H9 (cell line): ENCODE data around the gene BICRAL. TPM values are rescaled to one million over a fixed set of nuclear protein-coding genes. Genes with fewer than 3 reads are reported as not detected.

ENCODE experiments used
- DNase-seq: peaks from one replicate; pipeline ENCODE4 v3.0.0-alpha.2; 2017
- H2AFZ ChIP-seq: one replicate; pipeline ENCODE4 v1.6.1; 2013; ENCODE audit warnings: mild to moderate bottlenecking, low read length, control low read depth, moderate library complexity
- H2AK5ac ChIP-seq: 2 replicates; pipeline ENCODE4 v1.6.1; 2013; ENCODE audit warnings: low read length, control low read depth, mixed read lengths; ENCODE audit not compliant: insufficient read length
- H2BK120ac ChIP-seq: one replicate; pipeline ENCODE4 v1.6.1; 2013; ENCODE audit warnings: low read depth, mild to moderate bottlenecking, low read length, control low read depth, inconsistent platforms; ENCODE audit not compliant: poor library complexity, severe bottlenecking
- H2BK12ac ChIP-seq: 2 replicates; pipeline ENCODE4 v1.6.1; 2013; ENCODE audit warnings: low read length, control low read depth, mixed read lengths, low read depth; ENCODE audit not compliant: insufficient read length
- H2BK15ac ChIP-seq: 2 replicates; pipeline ENCODE4 v1.6.1; 2013; ENCODE audit warnings: low read depth, low read length, control low read depth
- H2BK20ac ChIP-seq: one replicate; pipeline ENCODE4 v1.6.1; 2013; ENCODE audit warnings: low read depth, mild to moderate bottlenecking, low read length, control low read depth, inconsistent platforms; ENCODE audit not compliant: poor library complexity, severe bottlenecking
- H2BK5ac ChIP-seq: 2 replicates; pipeline ENCODE4 v1.6.1; 2013; ENCODE audit warnings: low read length, control low read depth, mixed read lengths; ENCODE audit not compliant: insufficient read length
- H3K14ac ChIP-seq: 2 replicates; pipeline ENCODE4 v1.6.1; 2013; ENCODE audit warnings: low read length, control low read depth; ENCODE audit not compliant: insufficient read depth
- H3K18ac ChIP-seq: 2 replicates; pipeline ENCODE4 v1.6.1; 2013; ENCODE audit warnings: low read depth, mild to moderate bottlenecking, mixed read lengths, low read length, control low read depth; ENCODE audit not compliant: insufficient read length
- H3K23ac ChIP-seq: 2 replicates; pipeline ENCODE4 v1.6.1; 2013; ENCODE audit warnings: low read length, control low read depth, mixed read lengths, low read depth; ENCODE audit not compliant: insufficient read length
- H3K23me2 ChIP-seq: 2 replicates; pipeline ENCODE4 v1.6.1; 2013; ENCODE audit warnings: low read depth, mild to moderate bottlenecking, mixed read lengths, low read length, control low read depth; ENCODE audit not compliant: insufficient read length, poor library complexity, severe bottlenecking
- H3K27ac ChIP-seq: 2 replicates; pipeline ENCODE4 v1.5.1; 2013; ENCODE audit warnings: low read length, control low read depth, mixed read lengths, low read depth; ENCODE audit not compliant: insufficient read length
- H3K27me3 ChIP-seq: 2 replicates; pipeline ENCODE4 v1.6.1; 2013; ENCODE audit warnings: low read length, control low read depth, inconsistent platforms; ENCODE audit not compliant: insufficient read depth
- H3K4ac ChIP-seq: 2 replicates; pipeline ENCODE4 v1.6.1; 2013; ENCODE audit warnings: low read depth, mild to moderate bottlenecking, control low read depth, inconsistent platforms, low read length, moderate library complexity
- H3K4me1 ChIP-seq: 2 replicates; pipeline ENCODE4 v1.6.1; 2013; ENCODE audit warnings: low read length, control low read depth, inconsistent platforms; ENCODE audit not compliant: insufficient read depth
- H3K4me2 ChIP-seq: 2 replicates; pipeline ENCODE4 v1.6.1; 2013; ENCODE audit warnings: low read length, control low read depth, mixed read lengths; ENCODE audit not compliant: insufficient read length, insufficient read depth
- H3K56ac ChIP-seq: 2 replicates; pipeline ENCODE4 v1.6.1; 2013; ENCODE audit warnings: low read depth, mild to moderate bottlenecking, mixed read lengths, low read length, control low read depth; ENCODE audit not compliant: insufficient read length
- H3K79me1 ChIP-seq: 2 replicates; pipeline ENCODE4 v1.6.1; 2013; ENCODE audit warnings: low read depth, mild to moderate bottlenecking, moderate library complexity, low read length, control low read depth, inconsistent platforms; ENCODE audit not compliant: insufficient read depth, poor library complexity, severe bottlenecking
- H3K79me2 ChIP-seq: 2 replicates; pipeline ENCODE4 v1.6.1; 2013; ENCODE audit warnings: low read length, control low read depth, inconsistent platforms; ENCODE audit not compliant: insufficient read depth
- H3K9ac ChIP-seq: 2 replicates; pipeline ENCODE4 v1.6.1; 2013; ENCODE audit warnings: low read length, control low read depth, mixed read lengths; ENCODE audit not compliant: insufficient read length; ENCODE audit errors: extremely low read depth
- H3K9me3 ChIP-seq: one replicate; pipeline ENCODE4 v1.6.1; 2013; ENCODE audit warnings: low read depth, low read length, inconsistent platforms; ENCODE audit not compliant: control insufficient read depth
- H3T11ph ChIP-seq: one replicate; pipeline ENCODE4 v1.6.1; 2013; ENCODE audit warnings: mild to moderate bottlenecking, low read length, control low read depth, inconsistent platforms
- H4K20me1 ChIP-seq: one replicate; pipeline ENCODE4 v1.6.1; 2013; ENCODE audit not compliant: control insufficient read depth, insufficient read length, insufficient read depth
- H4K5ac ChIP-seq: 2 replicates; pipeline ENCODE4 v1.6.1; 2013; ENCODE audit warnings: low read depth, mild to moderate bottlenecking, mixed read lengths, low read length, control low read depth; ENCODE audit not compliant: insufficient read length
- H4K8ac ChIP-seq: replicated peaks from 2 replicates; pipeline ENCODE4 v1.6.1; 2013; ENCODE audit warnings: low read length, control low read depth, mixed read lengths, low read depth; ENCODE audit not compliant: insufficient read length
- H4K91ac ChIP-seq: 2 replicates; pipeline ENCODE4 v1.6.1; 2013; ENCODE audit warnings: low read depth, mild to moderate bottlenecking, moderate library complexity, mixed read lengths, low read length, control low read depth; ENCODE audit not compliant: insufficient read length
- H3K27ac Mint-ChIP-seq, 3 experiments: 2 replicates in 2 of 3; 3 replicates in 1 of 3; pipeline ENCODE4 v1.8.0; 2020 to 2021; ENCODE audit warnings: mixed read lengths in 3 of 3, mild to moderate bottlenecking in 1 of 3, moderate library complexity in 1 of 3
- H3K27me3 Mint-ChIP-seq: 2 replicates; pipeline ENCODE4 v1.8.0; 2021; ENCODE audit warnings: low read depth, mild to moderate bottlenecking, moderate library complexity, mixed read lengths
- H3K36me3 Mint-ChIP-seq, 3 experiments: 2 replicates in 2 of 3; 3 replicates in 1 of 3; pipeline ENCODE4 v1.8.0; 2020 to 2021; ENCODE audit warnings: low read depth in 3 of 3, mixed read lengths in 3 of 3; ENCODE audit not compliant: insufficient read depth in 1 of 3
- H3K4me1 Mint-ChIP-seq, 2 experiments: 2 replicates each; pipeline ENCODE4 v1.8.0; 2020; ENCODE audit warnings: mixed read lengths in 2 of 2
- H3K4me3 Mint-ChIP-seq, 2 experiments: 2 replicates in 1 of 2; 3 replicates in 1 of 2; pipeline ENCODE4 v1.8.0; 2020 to 2021; ENCODE audit warnings: mild to moderate bottlenecking in 2 of 2, mixed read lengths in 2 of 2, moderate library complexity in 1 of 2
- H3K9me3 Mint-ChIP-seq, 2 experiments: 2 replicates in 1 of 2; 3 replicates in 1 of 2; pipeline ENCODE4 v1.8.0; 2020; ENCODE audit warnings: mild to moderate bottlenecking in 2 of 2, mixed read lengths in 2 of 2, moderate library complexity in 1 of 2
- WGBS: extraction: QIAGEN DNeasy Blood & Tissue Kit; methylation state at CpG from one replicate; pipeline ENCODE4 v1.1.7; 2013; ENCODE audit warnings: missing lambda C conversion rate, low lambda C conversion rate, mixed read lengths; ENCODE audit not compliant: insufficient read length; ENCODE audit errors: extremely low coverage; 5-methylcytosine and 5-hydroxymethylcytosine counted together
- total RNA-seq: library from RNA; stranded (reverse); gene quantifications from 2 replicates; pipeline ENCODE4 v1.2.1, GENCODE V29; 2021
- TF ChIP-seq, protein P1 (sequence below): fragments of 200-600 bp; sonication (generic); conservative IDR thresholded peaks from 3 replicates; pipeline ENCODE4 v1.8.0; 2021; ENCODE audit warnings: antibody characterized with exemption, mild to moderate bottlenecking

Gene BICRAL
- total RNA-seq, 1 experiment from 2014 or later, result 9.8 TPM

- peaks cover 4% of the 10 kb centered on the region for H3K23me2 ChIP-seq
- Mint-ChIP-seq H3K27me3 (peaks cover 6% of the 10 kb centered on the region; the same call in 1 of the 2 replicates), H3K36me3 (no peaks in the 10 kb centered on the region), H3K9me3 (no peaks in the 10 kb centered on the region), H3K4me3 (no peak overlapping the region), H3K27ac (no peak overlapping the region), H3K4me1 (peaks cover 24 to 28% of the 10 kb centered on the region in 2 experiments)
- H3K27ac ChIP-seq, result no peak overlapping the region
- no peak overlapping the region for H2BK120ac ChIP-seq
- no peak overlapping the region for H3T11ph ChIP-seq
- WGBS, result no CpG with 5 or more reads among the region's 4 CpGs
- H2BK15ac ChIP-seq, result no peak overlapping the region
- no peak overlapping the region for H2AFZ ChIP-seq
- H3K27me3 ChIP-seq, result no peaks in the 10 kb centered on the region; the same call in 1 of the 2 replicates
- no peaks in the 10 kb centered on the region for H3K79me1 ChIP-seq
- no peak overlapping the region for H4K91ac ChIP-seq
- H3K4ac ChIP-seq, result no peak overlapping the region
- no peak overlapping the region for H3K18ac ChIP-seq
- H4K5ac ChIP-seq, result no peak overlapping the region
- H2AK5ac ChIP-seq, result no peak overlapping the region
- H3K9ac ChIP-seq, result no peak overlapping the region
- H2BK12ac ChIP-seq, result no peak overlapping the region
- no peaks in the 10 kb centered on the region for H3K9me3 ChIP-seq
- no peak overlapping the region for H3K23ac ChIP-seq
- H3K4me1 ChIP-seq, result peaks cover 8% of the 10 kb centered on the region; the same call in 1 of the 2 replicates
- DNase-seq, result no peak
- TF ChIP-seq, protein P1, sequence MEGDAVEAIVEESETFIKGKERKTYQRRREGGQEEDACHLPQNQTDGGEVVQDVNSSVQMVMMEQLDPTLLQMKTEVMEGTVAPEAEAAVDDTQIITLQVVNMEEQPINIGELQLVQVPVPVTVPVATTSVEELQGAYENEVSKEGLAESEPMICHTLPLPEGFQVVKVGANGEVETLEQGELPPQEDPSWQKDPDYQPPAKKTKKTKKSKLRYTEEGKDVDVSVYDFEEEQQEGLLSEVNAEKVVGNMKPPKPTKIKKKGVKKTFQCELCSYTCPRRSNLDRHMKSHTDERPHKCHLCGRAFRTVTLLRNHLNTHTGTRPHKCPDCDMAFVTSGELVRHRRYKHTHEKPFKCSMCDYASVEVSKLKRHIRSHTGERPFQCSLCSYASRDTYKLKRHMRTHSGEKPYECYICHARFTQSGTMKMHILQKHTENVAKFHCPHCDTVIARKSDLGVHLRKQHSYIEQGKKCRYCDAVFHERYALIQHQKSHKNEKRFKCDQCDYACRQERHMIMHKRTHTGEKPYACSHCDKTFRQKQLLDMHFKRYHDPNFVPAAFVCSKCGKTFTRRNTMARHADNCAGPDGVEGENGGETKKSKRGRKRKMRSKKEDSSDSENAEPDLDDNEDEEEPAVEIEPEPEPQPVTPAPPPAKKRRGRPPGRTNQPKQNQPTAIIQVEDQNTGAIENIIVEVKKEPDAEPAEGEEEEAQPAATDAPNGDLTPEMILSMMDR, result no peak
- no peak overlapping the region for H3K56ac ChIP-seq
- H2BK5ac ChIP-seq, result no peak overlapping the region
- H3K4me2 ChIP-seq, result no peak overlapping the region
- H3K79me2 ChIP-seq, result no peaks in the 10 kb centered on the region
- no peaks in the 10 kb centered on the region for H4K20me1 ChIP-seq
- no peak overlapping the region for H4K8ac ChIP-seq
- H2BK20ac ChIP-seq, result no peak overlapping the region
- H3K14ac ChIP-seq, result no peak overlapping the region; the same call in 1 of the 2 replicates
These were observed 12.8 kb upstream of the BICRAL start for GRCh38 chr6:42769051-42769450.
